Measurements from ENCODE around the gene IDH3B.

GRCh38 chr20:2705931-2706645 lies 42.1 kb upstream of the IDH3B start:
- no peak for TF ChIP-seq CTCF (IDR thresholded peaks at IDR 0.05; ENCODE audit: poor library complexity)
- no peak for TF ChIP-seq EZH2phosphoT487 (IDR thresholded peaks at IDR 0.05; ENCODE audit: low read depth, severe bottlenecking, unreplicated experiment)
- no peak for TF ChIP-seq EZH2 (IDR thresholded peaks at IDR 0.05; ENCODE audit: borderline replicate concordance)

Measured in hepatocyte (in vitro differentiated cells).